K562 (cell line): ENCODE data around the gene CSNK1G2. TPM values are rescaled to one million over a fixed set of nuclear protein-coding genes. Genes with fewer than 3 reads are reported as not detected.

ENCODE experiments used
- ATAC-seq: fragments of 200-7000 bp; cut with Tn5 transposase; 3 replicates; pipeline ENCODE4 v1.9.1; 2020; ENCODE audit warnings: moderate library complexity
- BruUV-seq: library from RNA; stranded (reverse); fragments of 400-500 nt; replicated peaks from 2 replicates; lab custom pipeline; 2021; lab: Mats Ljungman, UMichigan
- CTCF ChIA-PET: fragments of 300-600 bp; formaldehyde crosslinking; extraction: SDS; loops from one replicate; lab custom pipeline; 2021; ENCODE audit warnings: low intra/inter-chr PET ratio; lab: Yijun Ruan, JAX
- POLR2A ChIA-PET: fragments of 300-600, 350-650 bp; sonication (Branson Sonifier 250); formaldehyde crosslinking; extraction: SDS; loops from one replicate; lab custom pipeline; 2021; ENCODE audit warnings: antibody characterized with exemption, inconsistent platforms; lab: Yijun Ruan, JAX
- DNase-seq, 4 experiments: peaks; one replicate each; pipeline versions ENCODE4 v3.0.0 to v3.0.0-alpha.2; 2011 to 2018; ENCODE audit warnings: low spot score in 3 of 4, mixed read lengths in 3 of 4; ENCODE audit errors: extremely low read depth in 1 of 4
- FAIRE-seq: peaks from 2 replicates; lab custom pipeline; 2011; peaks lifted over from hg19 to GRCh38; lab: Jason Lieb, UNC
- H2AFZ ChIP-seq: 2 replicates; pipeline ENCODE4 v1.6.0; 2011; ENCODE audit warnings: low read depth, low read length, control low read depth, inconsistent platforms
- H3K27ac ChIP-seq: fragments of 200-600 bp; 3 replicates; pipeline ENCODE4 v1.8.0; 2011; ENCODE audit warnings: low read depth, mild to moderate bottlenecking, control low read depth, inconsistent platforms, low read length, moderate library complexity, mixed read lengths; ENCODE audit errors: extremely low read depth
- H3K27me3 ChIP-seq, 2 experiments: fragments of 300-600 bp in 1 of 2; 2 replicates in 1 of 2; 3 replicates in 1 of 2; pipeline versions ENCODE4 v1.6.0 to v1.8.0; 2011; ENCODE audit warnings: inconsistent platforms in 2 of 2, low read length in 2 of 2, mild to moderate bottlenecking in 1 of 2, mixed read lengths in 1 of 2, moderate library complexity in 1 of 2; ENCODE audit not compliant: control insufficient read depth in 2 of 2, insufficient read depth in 2 of 2
- H3K36me3 ChIP-seq: fragments of 300-600 bp; 3 replicates; pipeline ENCODE4 v1.8.0; 2011; ENCODE audit warnings: mild to moderate bottlenecking, low read length, inconsistent platforms; ENCODE audit not compliant: control insufficient read depth, insufficient read depth
- H3K4me1 ChIP-seq, 2 experiments: fragments of 200-600 bp in 1 of 2; replicated peaks in 1 of 2; 2 replicates in 1 of 2; 3 replicates in 1 of 2; pipeline versions ENCODE4 v1.5.1 to v1.8.0; 2011; ENCODE audit warnings: inconsistent platforms in 2 of 2, low read length in 2 of 2, mild to moderate bottlenecking in 1 of 2, mixed read lengths in 1 of 2, moderate library complexity in 1 of 2; ENCODE audit not compliant: control insufficient read depth in 2 of 2, insufficient read depth in 2 of 2
- H3K4me2 ChIP-seq: 2 replicates; pipeline ENCODE4 v1.6.1; 2011; ENCODE audit warnings: low read length, control low read depth, inconsistent platforms, mixed read lengths; ENCODE audit not compliant: insufficient read depth
- H3K4me3 ChIP-seq: fragments of 200-600 bp; sonication (generic), shearing (Covaris generic); 2 replicates; pipeline ENCODE4 v1.5.1; 2016; ENCODE audit warnings: control low read depth, inconsistent platforms
- H3K79me2 ChIP-seq: fragments of 200-600 bp; 3 replicates; pipeline ENCODE4 v1.8.0; 2011; ENCODE audit warnings: low read length, inconsistent platforms; ENCODE audit not compliant: control insufficient read depth, insufficient read depth
- H3K9ac ChIP-seq, 2 experiments: 2 replicates each; pipeline versions ENCODE4 v1.6.0 to v1.6.1; 2011; ENCODE audit warnings: low read depth in 2 of 2, low read length in 2 of 2, control low read depth in 1 of 2, inconsistent platforms in 1 of 2, mild to moderate bottlenecking in 1 of 2, mixed read lengths in 1 of 2; ENCODE audit not compliant: insufficient read depth in 1 of 2
- H3K9me1 ChIP-seq: one replicate; pipeline ENCODE4 v1.6.0; 2011; ENCODE audit warnings: inconsistent platforms, mild to moderate bottlenecking, low read length, moderate library complexity; ENCODE audit not compliant: control insufficient read depth, insufficient read depth
- H3K9me3 ChIP-seq: replicated peaks from 2 replicates; pipeline ENCODE4 v1.5.1; 2011; ENCODE audit warnings: low read depth, low read length, inconsistent platforms; ENCODE audit not compliant: control insufficient read depth, insufficient read depth
- H4K20me1 ChIP-seq: replicated peaks from 2 replicates; pipeline ENCODE4 v1.6.1; 2011; ENCODE audit warnings: low read length, inconsistent platforms, mixed read lengths; ENCODE audit not compliant: control insufficient read depth, insufficient read depth
- ARID1B ChIP-seq: fragments of 450-650 bp; IDR thresholded peaks from 2 replicates; pipeline ENCODE4 v1.6.1; 2016; ENCODE audit warnings: antibody characterized with exemption, mild to moderate bottlenecking, inconsistent platforms
- CEBPB ChIP-seq: fragments of 450-650 bp; IDR thresholded peaks from 2 replicates; pipeline ENCODE4 v1.6.1; 2016; ENCODE audit warnings: missing genetic modification characterization, missing compliant biosample characterization
- E2F3 ChIP-seq: fragments of 250-450 bp; sonication (Bioruptor Pico); IDR thresholded peaks from 2 replicates; pipeline ENCODE4 v1.4.0; 2020; ENCODE audit warnings: mild to moderate bottlenecking
- ESRRB ChIP-seq: fragments of 250-450 bp; sonication (Bioruptor Pico); IDR thresholded peaks from 2 replicates; pipeline ENCODE4 v1.5.0; 2020; ENCODE audit warnings: mild to moderate bottlenecking, moderate library complexity, borderline replicate concordance
- MBD2 ChIP-seq: sonication (generic); IDR thresholded peaks from 2 replicates; pipeline ENCODE4 v1.6.1; 2016; ENCODE audit warnings: low read depth, borderline replicate concordance
- POLR3G ChIP-seq: IDR thresholded peaks from 2 replicates; pipeline ENCODE4 v1.6.1; 2011; ENCODE audit not compliant: insufficient read length, insufficient replicate concordance; ENCODE audit errors: extremely low read depth
- RBFOX2 ChIP-seq: fragments of 200-400 bp; formaldehyde crosslinking; IDR thresholded peaks from 2 replicates; pipeline ENCODE4 v1.6.1; 2017; ENCODE audit warnings: low read depth, mild to moderate bottlenecking, low read length, moderate library complexity
- RBM22 ChIP-seq: fragments of 200-400 bp; formaldehyde crosslinking; IDR thresholded peaks from 2 replicates; pipeline ENCODE4 v1.6.1; 2018; ENCODE audit warnings: low read length, low read depth; ENCODE audit not compliant: poor library complexity, severe bottlenecking
- SMC3 ChIP-seq: conservative IDR thresholded peaks from 2 replicates; pipeline ENCODE4 v1.6.1; 2011; ENCODE audit warnings: low read depth, low read length, improper control_type of control experiment; ENCODE audit not compliant: insufficient read depth
- TBL1XR1 ChIP-seq, 2 experiments: IDR thresholded peaks; 2 replicates each; pipeline ENCODE4 v1.6.1; 2012; ENCODE audit warnings: improper control_type of control experiment in 2 of 2, low read length in 2 of 2, mild to moderate bottlenecking in 1 of 2
- ZBTB2 ChIP-seq: fragments of 450-650 bp; IDR thresholded peaks from 2 replicates; pipeline ENCODE4 v1.6.1; 2016; ENCODE audit warnings: antibody characterized with exemption
- ZNF586 ChIP-seq: fragments of 450-650 bp; formaldehyde crosslinking; conservative IDR thresholded peaks from 2 replicates; pipeline ENCODE4 v1.4.0; 2020; ENCODE audit warnings: mild to moderate bottlenecking, moderate library complexity
- ZNF778 ChIP-seq: fragments of 450-650 bp; formaldehyde crosslinking; IDR thresholded peaks from 2 replicates; pipeline ENCODE4 v1.4.0; 2020; ENCODE audit warnings: mild to moderate bottlenecking, moderate library complexity
- WGBS: fragments of 100-300 bp; shearing (Covaris generic); methylation state at CpG from one replicate; pipeline ENCODE4 v1.1.6; 2016; ENCODE audit warnings: low coverage, mixed read lengths; ENCODE audit not compliant: insufficient coverage; ENCODE audit errors: missing lambda C conversion rate; 5-methylcytosine and 5-hydroxymethylcytosine counted together
- in situ Hi-C: fragments of 300-500 bp; cut with MboI; formaldehyde crosslinking; loops from 4 replicates; pipeline ENCODE4 v1.15.0; 2018; ENCODE audit warnings: inconsistent platforms, mixed read lengths
- intact Hi-C: fragments of 100-400 bp; cut with micrococcal nuclease; formaldehyde crosslinking; loops from 2 replicates; pipeline ENCODE4 v1.14.2; 2022
- polyA plus RNA-seq, 8 experiments: library from polyadenylated mRNA; depleted of rRNA in 4 of 8; stranded (reverse) in 5 of 8; unstranded in 3 of 8; fragments of >200 nt; fragmentation: Nextera tagmentation in 2 of 8; fragmentation: Illumina TruSeq in 1 of 8; extraction: Ambion mirVana in 2 of 8; extraction: Trizol in 1 of 8; gene quantifications; 2 replicates each; pipeline versions ENCODE4 v1.2.1 to v1.2.3, GENCODE V29; 2011 to 2014; ENCODE audit warnings: inconsistent platforms in 1 of 8, missing spikeins in 1 of 8
- total RNA-seq, 7 experiments: library from RNA; depleted of rRNA in 6 of 7; stranded (reverse); fragments of >200 nt in 6 of 7; fragmentation: Illumina TruSeq in 2 of 7; extraction: Trizol in 2 of 7; gene quantifications; 2 replicates each; pipeline versions ENCODE4 v1.2.1 to v1.2.3, GENCODE V29; 2011 to 2021; ENCODE audit warnings: low replicate concordance in 1 of 7
- TF ChIP-seq, protein P1 (sequence below): conservative IDR thresholded peaks from 2 replicates; pipeline ENCODE4 v1.6.1; 2011; ENCODE audit warnings: low read depth, mild to moderate bottlenecking, low read length; ENCODE audit not compliant: control insufficient read depth

The CSNK1G2 gene
- total and polyA plus RNA-seq, 9 of the 15 experiments (the other 6 are each of a cell fraction or from before 2014, with no cell fraction given) = 0.48 to 119 (median 49.5) TPM

- intact Hi-C loops = no loop called here
- FAIRE-seq = no peak
- ChIA-PET POLR2A (interaction anchor here (0.6 to 1.3 kb wide), 4 partner anchors 9 to 76 kb away, joined by 3 to 4 read pairs (median 3); no protein-coding TSS in a partner anchor), CTCF (no interaction called here)
- 88% methylated on average over 16 of the region's 21 CpGs for WGBS
- ATAC-seq = no peak
- no peaks in the 10 kb centered on the region for H3K9me1 ChIP-seq
- no peak overlapping the region for H3K4me3 ChIP-seq
- in situ Hi-C loops = no loop called here
- H3K79me2 ChIP-seq = peaks cover 7% of the 10 kb centered on the region
- H2AFZ ChIP-seq = no peak overlapping the region
- no peak for DNase-seq
- H3K9ac ChIP-seq = no peak overlapping the region
- no peaks in the 10 kb centered on the region for H4K20me1 ChIP-seq
- no TSS peak for BruUV-seq
- H3K4me1 ChIP-seq = peaks cover 0 to 45% of the 10 kb centered on the region in 2 experiments; a peak in 2 of 5 replicates
- TF ChIP-seq ZBTB2 (no peak), RBFOX2 (0 out of 2 replicates have a peak, but pooled peaks have one; percentile 29)
- no peaks in the 10 kb centered on the region for H3K27me3 ChIP-seq
- no peaks in the 10 kb centered on the region for H3K36me3 ChIP-seq
- H3K27ac ChIP-seq = no peak overlapping the region
- H3K9me3 ChIP-seq = no peaks in the 10 kb centered on the region
- no peak overlapping the region for H3K4me2 ChIP-seq
These were observed 72.1 kb downstream of the CSNK1G2 start for GRCh38 chr19:2012941-2013682.

- Histone ChIP-seq H3K9me3 (no peaks in the 10 kb centered on the region), H3K9ac (no peak overlapping the region), H3K36me3 (no peaks in the 10 kb centered on the region), H3K4me2 (no peak overlapping the region), H3K4me1 (peaks cover 0 to 45% of the 10 kb centered on the region in 2 experiments; a peak in 2 of 5 replicates), H2AFZ (no peak overlapping the region), H3K4me3 (no peak overlapping the region), H4K20me1 (no peaks in the 10 kb centered on the region), H3K79me2 (peaks cover 7% of the 10 kb centered on the region), H3K9me1 (no peaks in the 10 kb centered on the region), H3K27ac (no peak overlapping the region), H3K27me3 (no peaks in the 10 kb centered on the region)
- POLR2A ChIA-PET = no interaction called here
- WGBS = 94% methylated on average over 5 of the region's 6 CpGs
- FAIRE-seq = no peak
- ATAC-seq = no peak
- no TSS peak for BruUV-seq
- intact Hi-C loops = no loop called here
- CTCF ChIA-PET = no interaction called here
- in situ Hi-C loops = no loop called here
- no peak for DNase-seq
- TF ChIP-seq POLR3G (no peak), MBD2 (no peak), ARID1B (no peak), E2F3 (CRISPR knock-in tag) (no peak), TBL1XR1 (IDR thresholded peaks at IDR 0.05; ENCODE audit: low read length in 2 of 2) (no peak), ESRRB (CRISPR knock-in tag) (no peak), ZNF778 (CRISPR knock-in tag) (no peak), RBM22 (no peak), SMC3 (no peak), ZNF586 (CRISPR knock-in tag) (no peak), CEBPB (tag) (no peak)
- TF ChIP-seq, protein P1, sequence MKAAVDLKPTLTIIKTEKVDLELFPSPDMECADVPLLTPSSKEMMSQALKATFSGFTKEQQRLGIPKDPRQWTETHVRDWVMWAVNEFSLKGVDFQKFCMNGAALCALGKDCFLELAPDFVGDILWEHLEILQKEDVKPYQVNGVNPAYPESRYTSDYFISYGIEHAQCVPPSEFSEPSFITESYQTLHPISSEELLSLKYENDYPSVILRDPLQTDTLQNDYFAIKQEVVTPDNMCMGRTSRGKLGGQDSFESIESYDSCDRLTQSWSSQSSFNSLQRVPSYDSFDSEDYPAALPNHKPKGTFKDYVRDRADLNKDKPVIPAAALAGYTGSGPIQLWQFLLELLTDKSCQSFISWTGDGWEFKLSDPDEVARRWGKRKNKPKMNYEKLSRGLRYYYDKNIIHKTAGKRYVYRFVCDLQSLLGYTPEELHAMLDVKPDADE = no peak
These were observed 72.7 kb downstream of the CSNK1G2 start for GRCh38 chr19:2013683-2013961.
